Fibroblast of skin of scalp (primary cell): ENCODE measurements around the gene KIF3B. TPM values are rescaled to one million over a fixed set of nuclear protein-coding genes. Genes with fewer than 3 reads are reported as not detected.
A peak's percentile ranks its signal among the peaks of the same experiment; 100 is the strongest.
"Not testable (repeated sequence)": the region's sequence is repeated elsewhere in the genome, so short reads cannot be mapped to it uniquely, and the experiment has no call there.

Experiments used
- DNase-seq: peaks from one replicate; pipeline ENCODE4 v3.0.0-alpha.2; 2013
- polyA plus RNA-seq, 2 experiments: library from polyadenylated mRNA; unstranded; fragments of 120-200 nt; gene quantifications; one replicate each; pipeline ENCODE4 v1.2.1, GENCODE V29; 2013; ENCODE audit not compliant: insufficient read length in 2 of 2

KIF3B gene
- 27.3 TPM for polyA plus RNA-seq (2013, experiment 1 of 2; ENCODE audit: insufficient read length)
- polyA plus RNA-seq (2013, experiment 2 of 2; ENCODE audit: insufficient read length): 29.2 TPM

DNA sequence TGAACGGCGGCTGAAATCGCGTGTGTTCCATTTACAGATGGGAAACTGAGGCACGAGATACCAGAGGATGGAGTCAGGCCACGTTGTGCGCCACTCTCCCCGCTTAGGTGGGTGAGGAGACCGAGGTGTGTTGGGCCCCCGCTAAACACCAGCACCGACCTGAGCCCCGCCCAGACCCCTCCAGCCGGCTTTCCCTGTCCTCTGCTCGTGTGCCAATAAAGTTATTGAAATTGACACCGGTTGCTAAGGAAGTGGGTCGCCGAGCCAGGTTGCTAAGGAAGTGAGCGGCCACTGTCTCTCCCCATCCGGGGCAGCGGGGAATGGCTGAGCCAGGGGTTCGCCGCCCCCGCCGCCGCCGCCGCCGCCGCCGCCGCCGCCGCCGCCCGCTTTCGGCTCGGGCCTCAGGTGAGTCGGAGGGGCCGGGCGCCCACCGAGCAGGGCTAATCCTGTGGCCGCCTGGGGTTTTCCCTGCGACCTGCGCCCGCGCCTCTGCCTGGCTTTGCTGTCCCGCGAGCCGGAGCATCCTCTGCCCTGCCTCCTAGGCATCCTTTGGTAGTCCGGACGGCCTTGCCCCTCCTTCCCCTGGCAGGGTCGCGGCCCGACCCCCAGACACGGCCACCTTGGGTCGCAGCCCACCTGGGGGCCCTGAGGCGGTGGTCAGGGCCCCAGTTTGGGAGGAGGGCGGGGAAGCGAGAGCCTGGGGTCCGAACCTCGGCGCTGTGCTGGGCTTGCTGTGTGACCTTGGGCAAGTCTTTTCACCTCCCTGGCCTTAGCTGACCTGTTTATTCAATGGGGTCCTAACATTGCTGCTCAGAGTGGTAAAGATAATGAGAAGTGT, at the start of gene KIF3B:
TSS of gene KIF3B (plus strand) at position 291 of the 838 bp plus-strand sequence. CDS start 32,127 bp downstream, outside the sequence.
- DNase-seq: peak; percentile 93

DNA sequence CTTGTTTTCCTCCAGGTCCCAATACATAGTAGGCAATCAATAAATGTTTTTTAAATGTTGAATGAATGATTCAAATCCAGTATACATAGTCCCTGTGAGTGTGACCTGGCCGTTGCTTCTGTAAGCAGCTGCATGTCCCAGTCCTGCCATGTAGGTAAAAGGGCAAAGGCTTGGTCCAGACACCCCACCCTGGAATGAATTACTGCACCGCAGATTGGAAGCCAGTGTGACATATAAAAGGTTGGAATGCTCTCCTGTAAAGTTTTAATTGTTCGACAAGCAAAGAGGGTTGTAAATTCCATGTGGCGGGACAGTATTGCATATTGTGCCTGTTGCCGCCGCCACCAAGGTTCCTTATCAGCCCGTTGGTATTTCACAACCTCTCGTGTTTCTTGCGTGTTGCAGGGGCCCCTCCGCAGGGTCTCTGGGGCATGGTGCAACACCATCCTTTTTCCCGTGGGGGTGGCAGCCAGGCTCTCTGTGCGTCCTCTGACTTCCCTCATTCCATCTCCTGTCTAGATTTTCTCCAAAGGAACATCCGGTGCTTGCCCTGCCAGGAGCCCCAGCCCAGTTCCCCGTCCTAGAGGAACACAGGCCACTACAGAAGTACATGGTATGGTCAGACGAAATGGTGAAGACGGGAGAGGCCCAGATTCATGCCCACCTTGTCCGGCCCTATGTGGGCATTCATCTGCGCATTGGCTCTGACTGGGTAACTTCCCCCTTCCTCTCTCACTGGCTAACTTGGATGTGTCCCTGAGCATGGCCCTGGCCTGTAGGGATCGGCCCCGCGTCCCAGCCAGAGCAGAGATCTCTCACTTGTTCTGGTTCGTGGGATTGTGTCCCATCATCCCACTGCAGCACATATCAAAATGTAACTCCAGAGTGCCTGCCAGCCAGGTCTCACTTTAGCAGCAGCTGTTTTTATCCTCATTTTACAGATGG, 49.4 kb upstream of the KIF3B start:
- DNase-seq: no peak

DNA sequence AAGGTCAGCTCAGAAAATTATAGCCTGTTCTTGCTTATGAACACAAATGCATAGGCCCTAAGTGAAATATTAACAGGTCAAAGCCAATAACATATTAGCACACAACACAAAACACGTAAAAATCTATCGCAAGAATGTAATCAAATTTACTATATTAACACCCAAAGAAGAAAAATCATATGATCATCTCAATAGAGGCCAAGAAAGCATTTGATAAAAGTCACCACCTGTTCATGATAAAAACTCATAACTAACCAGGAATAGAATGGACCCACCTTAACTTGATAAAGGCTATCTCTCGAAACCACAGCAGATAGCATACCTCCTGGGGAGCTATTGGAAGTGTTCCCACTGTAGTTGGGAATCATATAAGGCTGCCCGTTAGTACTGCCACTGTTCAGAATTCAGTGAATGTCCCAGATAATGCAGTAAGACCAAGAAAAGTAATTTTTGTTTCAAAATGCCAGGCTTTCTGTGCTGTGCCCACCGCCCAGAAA, 48.2 kb upstream of the KIF3B start:
- DNase-seq: no peak

DNA sequence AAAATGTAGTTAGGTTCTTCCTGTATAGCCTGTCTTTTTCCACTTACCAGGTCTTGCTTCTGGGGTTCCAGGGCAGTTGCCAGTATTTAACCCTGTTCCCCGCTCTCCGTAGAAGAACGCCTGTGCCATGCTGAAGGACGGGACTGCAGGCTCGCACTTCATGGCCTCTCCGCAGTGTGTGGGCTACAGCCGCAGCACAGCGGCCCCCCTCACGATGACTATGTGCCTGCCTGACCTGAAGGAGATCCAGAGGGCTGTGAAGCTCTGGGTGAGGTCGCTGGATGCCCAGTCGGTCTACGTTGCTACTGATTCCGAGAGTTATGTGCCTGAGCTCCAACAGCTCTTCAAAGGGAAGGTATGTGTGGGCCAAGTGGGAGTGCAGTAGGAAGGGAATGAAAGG, 46.7 kb upstream of the KIF3B start:
- DNase-seq: no peak

DNA sequence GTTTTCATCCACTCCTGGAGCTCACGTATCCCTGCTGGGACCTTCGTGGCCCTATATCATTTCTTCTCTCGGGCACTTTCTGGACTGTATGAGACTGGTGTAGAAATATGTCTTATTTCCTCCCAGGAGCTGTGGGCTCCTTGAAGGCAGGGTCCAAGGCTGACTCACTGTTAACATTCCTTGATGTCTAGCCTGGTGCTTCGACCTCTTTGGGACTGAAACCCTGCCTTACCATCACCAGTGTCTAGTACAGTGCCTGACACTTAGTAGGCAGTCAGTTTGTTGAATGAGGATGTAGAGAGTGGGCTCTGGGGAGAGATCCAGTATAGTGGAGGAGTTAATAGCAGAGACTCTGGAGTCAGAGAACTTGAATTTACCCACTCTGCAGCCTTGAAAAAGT, 46.2 kb upstream of the KIF3B start:
- DNase-seq: no peak

DNA sequence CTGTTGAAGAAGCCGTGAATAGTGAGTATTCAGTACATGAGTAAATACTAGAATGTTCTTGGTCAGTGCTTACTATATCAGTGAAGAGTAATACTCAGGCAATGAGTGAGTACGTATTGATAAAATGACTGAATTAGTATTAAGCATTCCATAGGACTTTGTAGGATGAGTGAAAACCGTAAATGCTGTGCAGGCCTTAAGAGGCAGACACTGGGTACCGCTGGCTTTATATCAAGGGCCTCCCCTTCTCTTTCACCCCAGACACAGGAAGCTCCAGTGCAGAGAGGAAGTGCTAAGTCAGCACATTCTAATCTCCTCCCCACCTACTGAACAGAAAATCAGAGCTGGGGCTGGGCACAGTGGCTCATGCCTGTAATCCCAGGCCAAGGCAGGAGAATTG, 45.6 kb upstream of the KIF3B start:
- DNase-seq: peak; percentile 13

DNA sequence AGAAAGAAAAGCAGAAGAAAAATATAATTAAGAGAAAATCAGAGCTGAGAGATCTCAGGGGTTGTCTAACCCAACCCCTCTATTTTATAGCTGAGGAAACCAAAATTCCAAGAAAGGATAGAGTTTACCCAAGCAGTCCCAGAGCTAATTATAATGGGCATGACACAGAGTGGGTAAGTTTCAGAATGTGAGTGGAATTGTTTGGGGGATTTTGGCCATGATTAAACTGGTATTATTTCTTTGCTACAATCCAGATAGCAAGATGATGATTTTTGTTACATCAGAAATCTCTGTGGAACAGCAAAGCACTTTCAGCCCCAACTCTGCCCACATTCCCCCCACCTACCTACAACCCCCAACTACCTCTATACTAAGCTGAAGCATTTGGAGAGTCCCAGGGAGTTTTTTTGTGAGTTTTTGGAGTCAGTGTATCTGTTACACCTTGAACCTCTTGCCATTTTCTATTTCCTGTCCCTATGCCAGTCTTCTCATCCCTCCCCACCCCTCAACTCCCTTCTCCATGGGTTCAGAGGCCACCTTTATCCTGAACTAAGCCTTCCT, 45.0 kb upstream of the KIF3B start:
- no peak for DNase-seq

DNA sequence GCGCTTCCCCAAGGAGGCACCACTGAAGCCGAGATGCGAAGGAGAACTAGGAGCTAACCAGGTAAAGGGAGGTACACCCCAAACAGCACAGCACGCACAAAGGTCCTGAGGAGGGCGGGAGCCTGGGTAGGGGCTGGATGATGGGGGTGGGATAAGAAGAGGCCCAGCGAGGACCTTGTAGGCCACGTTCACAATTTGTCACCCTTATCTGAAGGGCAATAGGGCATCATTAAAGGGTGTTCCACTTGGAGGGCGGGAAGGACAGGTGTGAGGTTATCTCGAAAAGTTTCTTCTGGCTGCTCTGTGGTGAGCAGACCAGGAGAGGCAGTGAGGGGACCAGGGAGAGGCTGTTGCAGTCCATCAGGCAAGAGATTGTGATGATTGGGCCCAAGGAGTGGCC, 44.2 kb upstream of the KIF3B start:
- no peak for DNase-seq

DNA sequence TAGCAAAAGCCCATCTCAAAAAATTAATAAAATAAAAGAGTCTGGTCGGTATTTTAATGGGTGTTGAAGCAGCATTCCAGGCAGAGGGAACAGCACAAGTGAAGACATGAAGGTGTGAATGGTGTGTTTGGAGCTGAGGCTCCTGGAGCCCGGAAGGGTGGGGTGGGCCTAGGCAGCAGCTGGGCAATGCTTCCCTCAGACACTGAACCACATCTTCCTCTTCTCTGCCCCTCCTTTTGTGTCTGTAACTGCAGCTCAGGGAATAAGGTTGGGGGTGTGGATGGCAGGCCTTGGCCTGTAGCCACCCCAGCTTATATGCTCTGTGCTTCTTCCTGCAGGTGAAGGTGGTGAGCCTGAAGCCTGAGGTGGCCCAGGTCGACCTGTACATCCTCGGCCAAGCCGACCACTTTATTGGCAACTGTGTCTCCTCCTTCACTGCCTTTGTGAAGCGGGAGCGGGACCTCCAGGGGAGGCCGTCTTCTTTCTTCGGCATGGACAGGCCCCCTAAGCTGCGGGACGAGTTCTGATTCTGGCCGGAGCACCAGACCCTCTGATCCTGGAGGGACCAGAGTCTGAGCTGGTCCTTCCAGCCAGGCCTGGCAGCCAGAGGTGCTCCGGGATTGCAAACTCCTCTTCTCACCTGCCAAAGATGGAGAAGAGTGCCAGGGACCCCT, 43.2 kb upstream of the KIF3B start:
- no peak for DNase-seq

DNA sequence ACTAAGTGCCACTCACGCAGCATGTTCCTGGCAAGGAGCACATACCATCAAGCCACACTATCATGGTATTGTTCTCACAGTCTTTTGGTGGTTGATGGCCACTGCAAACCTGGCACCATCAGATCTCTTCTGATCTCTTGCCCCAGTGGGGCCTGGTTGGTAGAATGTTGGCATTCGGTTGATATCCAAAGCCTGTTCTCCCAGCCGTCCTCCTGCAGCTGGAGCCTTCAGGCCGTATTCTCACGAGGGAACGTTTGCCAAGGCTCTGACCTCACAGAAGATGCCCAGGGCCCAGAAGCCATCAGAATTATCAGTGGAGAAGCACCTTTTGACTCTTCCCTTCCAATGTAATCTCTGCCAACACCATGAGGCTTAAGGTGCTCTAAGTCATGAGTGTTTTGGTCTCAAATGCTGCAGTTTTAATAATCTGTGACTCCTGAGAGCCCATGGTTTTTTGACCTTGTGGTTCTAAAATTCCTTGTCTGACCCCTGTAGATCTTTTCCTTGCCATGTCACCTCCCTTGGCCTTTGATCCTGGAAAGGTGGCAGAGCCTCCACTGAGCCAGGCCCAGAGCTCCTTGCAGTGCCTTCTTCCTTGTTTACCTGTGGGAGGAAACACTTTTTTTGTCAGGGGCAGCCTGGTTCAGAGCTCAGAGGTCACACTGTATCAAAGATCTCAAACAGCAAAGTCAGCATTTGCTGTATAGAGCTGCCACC, 42.0 kb upstream of the KIF3B start:
- no peak for DNase-seq

DNA sequence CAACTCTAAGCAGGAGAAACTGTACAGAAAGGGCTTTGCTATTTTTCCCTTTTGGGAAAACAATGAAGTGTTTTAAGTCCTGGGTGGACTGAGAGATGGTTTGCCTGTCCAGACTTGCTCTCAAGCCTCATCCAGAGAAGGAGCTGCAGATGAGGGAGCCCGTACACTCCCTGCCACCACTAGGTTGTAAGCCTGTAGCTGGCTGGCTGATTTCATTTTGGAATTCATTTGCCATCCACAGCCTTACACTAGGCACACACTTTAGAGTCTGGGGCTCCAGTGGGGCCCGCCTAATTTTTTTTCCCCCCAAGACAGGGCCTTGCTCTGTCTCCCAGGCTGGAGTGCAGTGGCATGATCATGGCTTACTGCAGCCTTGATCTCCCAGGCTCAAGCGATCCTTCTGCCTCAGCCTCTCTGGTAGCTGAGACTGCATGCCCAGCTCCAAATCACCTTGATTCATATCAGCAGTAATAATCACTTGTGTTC, 41.4 kb upstream of the KIF3B start:
- no peak for DNase-seq

DNA sequence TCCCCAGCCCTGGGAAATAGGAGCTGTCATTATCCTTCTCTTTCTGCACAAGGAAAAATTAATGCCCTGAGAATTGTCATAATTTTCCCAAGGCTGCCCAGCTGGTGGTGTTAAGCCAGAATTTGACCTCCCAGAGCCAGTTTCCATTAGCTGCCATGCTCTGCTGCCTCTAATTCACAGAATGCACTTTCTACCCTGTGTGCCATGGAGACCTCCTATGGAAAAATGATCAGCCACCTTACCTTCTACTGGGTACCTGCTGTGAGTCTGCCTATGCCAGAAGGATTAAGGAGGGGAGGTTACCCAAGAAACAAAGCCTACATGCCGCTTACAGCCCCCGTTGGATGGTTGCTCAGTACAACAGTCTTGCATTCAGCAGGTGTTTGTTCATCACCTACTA, 40.6 kb upstream of the KIF3B start:
- DNase-seq: no peak

DNA sequence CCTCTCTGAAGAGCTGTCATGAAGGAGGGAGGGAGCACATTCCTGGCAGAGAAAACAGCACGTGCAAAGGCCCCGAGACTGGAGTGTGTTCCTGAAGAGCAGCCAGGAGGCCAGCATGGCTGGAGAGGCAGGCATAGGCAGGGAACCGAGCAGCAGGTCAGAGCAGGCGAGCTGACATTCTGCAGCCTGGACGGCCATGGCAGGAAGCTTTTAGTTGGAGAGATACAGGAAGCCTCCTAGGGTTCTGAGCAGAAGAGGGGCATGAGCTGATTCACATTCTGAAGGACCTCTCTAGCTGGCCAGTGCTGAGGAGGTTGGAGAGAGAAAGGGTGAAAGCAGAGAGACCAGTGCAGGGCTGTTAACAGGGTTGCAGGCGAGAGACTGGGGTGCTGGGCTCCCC, 40.0 kb upstream of the KIF3B start:
- no peak for DNase-seq

DNA sequence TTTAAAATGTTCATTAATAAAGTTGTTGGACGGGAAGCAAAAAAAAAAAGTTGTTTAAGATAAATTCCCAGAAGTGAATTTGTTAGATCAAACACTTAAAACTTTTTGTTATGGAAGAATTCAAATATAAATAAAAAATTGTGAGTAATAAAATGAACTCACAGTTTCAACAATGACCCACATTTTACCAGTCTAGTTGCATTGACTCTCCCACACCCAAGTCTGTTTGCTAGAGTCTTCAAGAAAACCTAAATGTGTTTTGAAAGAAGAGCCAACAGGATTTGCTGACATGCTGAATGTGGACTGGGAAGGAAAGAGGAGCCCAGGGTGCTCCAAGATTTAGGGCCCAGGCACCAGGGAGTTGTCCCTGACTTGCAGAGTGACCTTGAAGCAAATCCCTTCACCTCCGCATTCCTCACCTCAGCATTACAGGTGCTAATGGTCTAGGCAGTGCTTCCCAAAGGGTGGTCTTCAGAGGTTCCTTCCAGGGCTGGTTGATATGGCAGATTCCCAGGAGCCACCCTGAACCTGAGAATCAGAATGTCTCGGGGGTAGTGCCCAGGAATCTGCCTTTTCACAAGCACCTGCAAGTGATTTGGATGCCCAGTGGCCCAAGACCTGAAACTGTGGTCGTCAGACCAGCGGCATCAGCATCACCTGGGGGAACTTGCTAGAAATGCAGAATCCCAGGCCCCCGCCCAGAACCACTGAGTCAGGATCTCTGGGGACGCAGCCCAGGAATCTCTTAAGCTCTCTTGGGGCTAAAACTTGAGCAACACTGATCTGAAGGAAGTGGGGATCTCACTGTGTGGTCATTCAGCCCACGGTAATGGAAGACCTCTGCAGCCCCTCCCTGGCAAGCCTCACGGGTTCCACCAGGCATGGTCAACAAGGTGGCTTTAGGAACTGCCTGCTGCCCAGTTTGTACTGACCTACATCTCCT, 38.7 kb upstream of the KIF3B start:
- no peak for DNase-seq

DNA sequence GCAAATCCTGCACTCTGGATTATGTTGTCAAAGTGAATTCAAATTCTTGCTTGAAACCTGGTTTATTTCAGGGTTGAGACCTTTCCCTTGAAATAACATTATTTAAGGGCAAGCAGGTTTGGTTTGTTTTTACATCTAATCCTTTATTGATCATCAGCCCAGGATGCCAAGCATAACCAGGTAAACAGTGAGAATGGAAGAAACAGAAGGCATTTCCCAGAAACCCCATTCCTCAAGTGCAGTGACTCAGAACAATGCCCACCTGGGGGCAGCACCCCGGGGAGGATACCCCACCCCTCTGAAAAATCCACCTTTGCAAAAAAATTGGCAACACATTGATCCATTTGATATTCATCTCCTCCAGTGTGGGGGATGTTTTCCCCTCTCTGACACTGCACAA, 37.2 kb upstream of the KIF3B start:
- no peak for DNase-seq

DNA sequence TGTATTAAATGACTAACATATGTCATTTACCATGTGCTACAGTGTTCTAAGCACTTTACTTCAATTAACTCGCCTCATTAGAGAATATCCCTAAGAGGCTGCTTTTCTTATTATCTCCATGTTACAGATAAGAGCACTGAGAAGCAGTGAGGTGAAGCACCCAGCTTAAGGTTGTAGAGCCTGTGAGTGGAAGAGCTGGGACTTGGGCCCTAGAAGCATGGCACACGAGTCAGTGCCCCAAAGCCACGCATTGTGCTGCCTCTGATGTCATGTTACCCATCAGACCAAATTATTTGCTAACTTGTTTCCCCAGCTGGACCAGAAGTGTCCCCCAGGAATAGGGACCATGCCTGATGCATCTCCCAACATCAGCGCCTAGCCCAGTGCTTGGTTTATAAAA, 35.6 kb upstream of the KIF3B start:
- DNase-seq: no peak

DNA sequence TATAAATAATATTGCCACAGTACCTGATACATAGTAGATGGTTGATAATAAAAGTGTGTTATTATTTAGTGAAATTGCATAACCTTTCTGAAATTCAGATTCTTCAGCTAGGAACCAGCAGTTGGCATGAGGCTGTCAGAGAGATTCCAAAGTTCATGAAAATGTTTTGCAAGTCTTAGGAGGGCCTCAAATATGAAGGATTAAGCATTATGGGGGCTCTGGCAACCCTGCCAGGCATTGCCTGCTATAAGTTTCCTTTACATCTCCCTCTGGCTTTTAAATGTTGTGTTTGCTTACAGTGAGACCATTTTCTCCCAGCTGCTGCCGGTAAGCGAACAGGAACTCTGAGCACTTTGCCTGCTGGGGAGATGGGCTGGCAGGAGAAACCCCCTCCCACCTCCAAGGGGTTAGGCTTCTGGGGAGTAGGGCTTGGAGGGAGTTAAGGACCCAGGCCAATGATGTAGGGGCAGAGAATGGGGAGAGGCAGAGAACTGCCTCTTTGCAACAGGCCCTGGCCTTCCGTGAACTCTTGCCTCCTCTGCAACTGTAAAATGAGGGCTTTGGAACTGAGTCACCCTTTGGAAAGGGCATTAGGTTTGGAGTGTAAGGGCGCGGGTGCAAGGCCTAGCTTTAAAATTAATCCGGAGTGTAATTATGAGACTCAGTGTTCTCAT, 33.2 kb upstream of the KIF3B start:
- DNase-seq: no peak

DNA sequence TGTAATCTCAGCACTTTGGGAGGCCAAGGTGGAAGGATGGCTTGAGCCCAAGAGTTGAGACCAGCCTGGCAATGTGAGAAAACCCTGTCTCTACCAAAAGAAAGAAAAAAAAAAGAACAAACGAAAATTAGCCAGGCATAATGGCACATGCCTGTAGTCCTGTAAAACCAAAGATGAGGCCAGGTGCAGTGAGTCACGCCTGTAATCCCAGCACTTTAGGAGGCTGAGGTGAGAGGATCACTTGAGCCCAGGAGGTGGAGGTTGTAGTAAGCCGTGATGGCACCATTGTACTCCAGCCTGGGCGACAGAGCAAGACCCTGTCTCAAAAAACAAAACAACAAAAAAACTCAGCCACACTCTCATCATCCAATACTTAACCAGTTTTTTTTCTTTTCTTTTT, 32.5 kb upstream of the KIF3B start:
- no peak for DNase-seq

DNA sequence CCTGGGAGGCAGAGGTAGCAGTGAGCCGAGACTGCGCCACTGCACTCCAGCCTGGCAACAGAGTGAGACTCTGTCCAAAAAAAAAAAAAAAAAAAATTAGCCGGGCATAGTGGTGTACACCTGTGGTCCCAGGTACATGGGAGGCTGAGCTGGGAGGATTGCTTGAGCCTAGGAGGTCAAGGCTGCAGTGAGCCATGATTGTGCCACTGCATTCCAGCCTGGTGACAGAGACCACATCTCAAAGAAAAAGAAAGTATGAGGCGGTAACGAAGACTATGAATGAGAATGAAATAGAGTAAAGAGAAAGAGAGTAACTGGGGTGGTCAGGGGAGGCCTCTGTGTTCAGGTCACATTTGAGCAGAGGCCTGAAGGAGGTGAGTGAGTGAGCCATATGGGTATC, 31.2 kb upstream of the KIF3B start:
- DNase-seq: not testable (repeated sequence)

DNA sequence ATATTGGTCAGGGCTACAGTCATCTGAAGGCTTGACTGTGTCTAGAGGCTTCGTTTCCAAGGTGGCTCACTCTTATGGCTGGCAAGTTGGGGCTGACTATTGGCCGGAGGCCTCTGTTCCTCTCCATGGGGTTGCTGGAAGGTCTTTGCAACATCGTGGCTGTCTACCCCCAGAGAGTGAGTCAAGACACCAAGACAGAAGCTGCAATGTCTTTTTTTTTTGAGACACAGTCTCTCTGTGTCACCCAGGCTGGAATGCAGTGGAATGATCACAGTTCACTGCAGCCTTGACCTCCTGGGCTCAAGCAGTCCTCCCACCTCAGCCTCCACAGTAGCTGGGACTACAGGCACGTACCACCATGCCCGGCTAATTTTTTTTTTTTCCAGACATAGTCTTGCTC, 29.4 kb upstream of the KIF3B start:
- peak; percentile 15 for DNase-seq
